GM12878 (cell line): ENCODE measurements around the gene SORL1. TPM values are rescaled to one million over a fixed set of nuclear protein-coding genes. Genes with fewer than 3 reads are reported as not detected.

Experiments
- ATAC-seq: fragments of 200-7000 bp; cut with Tn5 transposase; 3 replicates; pipeline ENCODE4 v1.9.1; 2020; ENCODE audit warnings: mild to moderate bottlenecking, moderate library complexity
- BruUV-seq: library from RNA; stranded (reverse); fragments of 400-500 nt; replicated peaks from 2 replicates; lab custom pipeline; 2021; lab: Mats Ljungman, UMichigan
- CTCF ChIA-PET: fragments of 300-600 bp; sonication (Branson Sonifier 250); formaldehyde crosslinking; extraction: SDS; loops from one replicate; lab custom pipeline; 2021; ENCODE audit warnings: inconsistent platforms; lab: Yijun Ruan, JAX
- POLR2A ChIA-PET: fragments of 350-600 bp; formaldehyde crosslinking; extraction: SDS; loops from one replicate; lab custom pipeline; 2021; ENCODE audit warnings: inconsistent platforms; lab: Charles Lee
- RAD21 ChIA-PET: fragments of 300-600 bp; sonication (Branson Sonifier 250); formaldehyde crosslinking; loops from one replicate; lab custom pipeline; 2023; ENCODE audit warnings: antibody characterized with exemption; ENCODE audit not compliant: unreplicated experiment; lab: Charles Lee
- SMC1A ChIA-PET: fragments of 300-600 bp; sonication (Branson Sonifier 250); formaldehyde crosslinking; loops from one replicate; lab custom pipeline; 2023; ENCODE audit not compliant: unreplicated experiment, uncharacterized antibody; lab: Charles Lee
- DNase-seq: peaks from one replicate; pipeline ENCODE4 v3.0.0-alpha.2; 2011; ENCODE audit warnings: low read depth, low spot score
- FAIRE-seq: peaks from 3 replicates; lab custom pipeline; 2011; peaks lifted over from hg19 to GRCh38; lab: Jason Lieb, UNC
- H2AFZ ChIP-seq: 2 replicates; pipeline ENCODE4 v1.6.0; 2011; ENCODE audit warnings: low read depth, low read length, control low read depth; ENCODE audit not compliant: control insufficient read depth
- H3K27ac ChIP-seq: 2 replicates; pipeline ENCODE4 v1.5.1; 2011; ENCODE audit warnings: control low read depth; ENCODE audit not compliant: control insufficient read depth, insufficient read depth
- H3K27me3 ChIP-seq, 2 experiments: replicated peaks in 1 of 2; 2 replicates each; pipeline versions ENCODE4 v1.6.0 to v1.6.1; 2011; ENCODE audit warnings: low read length in 1 of 2; ENCODE audit not compliant: control insufficient read depth in 2 of 2, insufficient read depth in 2 of 2
- H3K36me3 ChIP-seq, 2 experiments: 2 replicates each; pipeline ENCODE4 v1.5.1; 2011; ENCODE audit warnings: low read length in 1 of 2; ENCODE audit not compliant: control insufficient read depth in 2 of 2, insufficient read depth in 2 of 2
- H3K4me1 ChIP-seq: 2 replicates; pipeline ENCODE4 v1.6.1; 2011; ENCODE audit warnings: mild to moderate bottlenecking, low read length, moderate library complexity, mixed read lengths; ENCODE audit not compliant: control insufficient read depth, insufficient read depth
- H3K4me2 ChIP-seq: 2 replicates; pipeline ENCODE4 v1.6.0; 2011; ENCODE audit warnings: control low read depth; ENCODE audit not compliant: control insufficient read depth, insufficient read depth
- H3K4me3 ChIP-seq: fragments of 200-600 bp; sonication (generic); 2 replicates; pipeline ENCODE4 v1.5.1; 2016
- H3K79me2 ChIP-seq: 2 replicates; pipeline ENCODE4 v1.6.0; 2011; ENCODE audit warnings: low read length; ENCODE audit not compliant: control insufficient read depth, insufficient read depth
- H3K9ac ChIP-seq: 2 replicates; pipeline ENCODE4 v1.8.0; 2011; ENCODE audit warnings: low read length, control low read depth, mixed read lengths; ENCODE audit not compliant: control insufficient read depth, insufficient read depth
- H3K9me3 ChIP-seq: replicated peaks from 3 replicates; pipeline ENCODE4 v1.5.1; 2011; ENCODE audit warnings: mild to moderate bottlenecking, low read length; ENCODE audit not compliant: control insufficient read depth, insufficient read depth
- H4K20me1 ChIP-seq: 2 replicates; pipeline ENCODE4 v1.6.0; 2011; ENCODE audit not compliant: control insufficient read depth, insufficient read depth
- BCL11A ChIP-seq: IDR thresholded peaks from 2 replicates; pipeline ENCODE4 v1.6.1; 2011; ENCODE audit warnings: low read depth, low read length
- EED ChIP-seq: sonication (generic); IDR thresholded peaks from 2 replicates; pipeline ENCODE4 v1.6.1; 2016; ENCODE audit warnings: antibody characterized with exemption, low read depth
- MEF2A ChIP-seq: IDR thresholded peaks from 2 replicates; pipeline ENCODE4 v1.6.1; 2011; ENCODE audit warnings: low read depth, mild to moderate bottlenecking, low read length, moderate library complexity; ENCODE audit not compliant: insufficient read depth
- WRNIP1 ChIP-seq: IDR thresholded peaks from 2 replicates; pipeline ENCODE4 v1.6.1; 2011; ENCODE audit warnings: low read depth, low read length, improper control_type of control experiment, borderline replicate concordance
- WGBS: methylation state at CpG from one replicate; pipeline ENCODE4 v1.1.6; 2016; ENCODE audit warnings: low lambda C conversion rate; ENCODE audit not compliant: insufficient replicate concordance, insufficient coverage; ENCODE audit errors: missing lambda C conversion rate; 5-methylcytosine and 5-hydroxymethylcytosine counted together
- in situ Hi-C: fragments of 300-500 bp; cut with MboI; formaldehyde crosslinking; loops from 9 replicates; pipeline ENCODE4 v1.14.3; 2018; ENCODE audit warnings: mixed read lengths
- intact Hi-C: fragments of 100-400 bp; cut with micrococcal nuclease; formaldehyde crosslinking; loops from one replicate; pipeline ENCODE4 v1.14.2; 2022; ENCODE audit not compliant: unreplicated experiment
- polyA plus RNA-seq, 11 experiments: library from polyadenylated mRNA; depleted of rRNA in 4 of 11; unstranded in 6 of 11; stranded (reverse) in 5 of 11; fragments of >200 nt; fragmentation: Nextera tagmentation in 4 of 11; fragmentation: Illumina TruSeq in 1 of 11; extraction: Ambion mirVana in 4 of 11; extraction: Trizol in 1 of 11; gene quantifications; 1 replicate in 1 of 11; 2 replicates in 10 of 11; pipeline versions ENCODE4 v1.2.1 to v1.2.3, GENCODE V29; 2011 to 2016; ENCODE audit warnings: inconsistent platforms in 2 of 11, missing spikeins in 2 of 11, low read depth in 1 of 11
- total RNA-seq, 4 experiments: library from RNA; depleted of rRNA in 3 of 4; stranded (reverse); fragments of >200 nt in 3 of 4; fragmentation: Illumina TruSeq in 1 of 4; extraction: Trizol in 1 of 4; gene quantifications; 2 replicates each; pipeline versions ENCODE4 v1.2.1 to v1.2.3, GENCODE V29; 2013 to 2021
- TF ChIP-seq, protein P1 (sequence below): fragments of 450-650 bp; conservative IDR thresholded peaks from 2 replicates; pipeline ENCODE4 v1.6.1; 2017; ENCODE audit warnings: mild to moderate bottlenecking, moderate library complexity
- TF ChIP-seq, protein P2 (sequence below): IDR thresholded peaks from 2 replicates; pipeline ENCODE4 v1.6.1; 2011; ENCODE audit warnings: low read depth, mild to moderate bottlenecking, low read length, moderate library complexity, borderline replicate concordance; ENCODE audit errors: extremely low read depth

Gene SORL1
- total and polyA plus RNA-seq, 10 of the 15 experiments (the other 5 are each of a cell fraction or from before 2014, with no cell fraction given) = 20.2 to 107 (median 59.9) TPM

DNA sequence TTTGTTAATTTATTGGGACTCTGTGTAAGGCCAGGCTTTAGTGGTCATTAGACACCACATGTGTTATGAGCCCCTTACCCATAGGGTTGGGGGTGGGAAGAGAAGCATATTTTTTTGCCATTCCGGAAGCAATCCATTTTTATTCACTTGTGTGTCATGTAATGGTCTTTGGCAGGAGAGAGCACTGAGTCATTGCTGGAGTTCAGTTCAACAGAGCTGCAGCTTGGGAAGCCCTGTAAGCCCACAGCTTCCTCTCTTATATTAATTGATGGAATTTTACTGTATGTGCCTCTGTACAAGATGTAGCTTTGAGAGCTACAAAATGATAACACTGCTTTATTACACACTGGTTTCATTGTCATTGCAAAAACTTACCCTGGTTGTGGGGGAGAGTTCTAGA lies 177.9 kb downstream of the SORL1 start:
- BruUV-seq = no TSS peak
- 90% methylated on average over 1 of the region's 1 CpG for WGBS
- no peaks in the 10 kb centered on the region for H3K27me3 ChIP-seq
- no peaks in the 10 kb centered on the region for H4K20me1 ChIP-seq
- H3K4me2 ChIP-seq = no peak overlapping the region
- in situ Hi-C loops (no loop called here), intact Hi-C loops (no loop called here)
- no peak overlapping the region for H3K27ac ChIP-seq
- no peak for TF ChIP-seq EED
- TF ChIP-seq BCL11A = no peak
- TF ChIP-seq, protein P1, sequence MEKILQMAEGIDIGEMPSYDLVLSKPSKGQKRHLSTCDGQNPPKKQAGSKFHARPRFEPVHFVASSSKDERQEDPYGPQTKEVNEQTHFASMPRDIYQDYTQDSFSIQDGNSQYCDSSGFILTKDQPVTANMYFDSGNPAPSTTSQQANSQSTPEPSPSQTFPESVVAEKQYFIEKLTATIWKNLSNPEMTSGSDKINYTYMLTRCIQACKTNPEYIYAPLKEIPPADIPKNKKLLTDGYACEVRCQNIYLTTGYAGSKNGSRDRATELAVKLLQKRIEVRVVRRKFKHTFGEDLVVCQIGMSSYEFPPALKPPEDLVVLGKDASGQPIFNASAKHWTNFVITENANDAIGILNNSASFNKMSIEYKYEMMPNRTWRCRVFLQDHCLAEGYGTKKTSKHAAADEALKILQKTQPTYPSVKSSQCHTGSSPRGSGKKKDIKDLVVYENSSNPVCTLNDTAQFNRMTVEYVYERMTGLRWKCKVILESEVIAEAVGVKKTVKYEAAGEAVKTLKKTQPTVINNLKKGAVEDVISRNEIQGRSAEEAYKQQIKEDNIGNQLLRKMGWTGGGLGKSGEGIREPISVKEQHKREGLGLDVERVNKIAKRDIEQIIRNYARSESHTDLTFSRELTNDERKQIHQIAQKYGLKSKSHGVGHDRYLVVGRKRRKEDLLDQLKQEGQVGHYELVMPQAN = no peak
- TF ChIP-seq MEF2A = no peak
- TF ChIP-seq WRNIP1 = no peak
- TF ChIP-seq, protein P2, sequence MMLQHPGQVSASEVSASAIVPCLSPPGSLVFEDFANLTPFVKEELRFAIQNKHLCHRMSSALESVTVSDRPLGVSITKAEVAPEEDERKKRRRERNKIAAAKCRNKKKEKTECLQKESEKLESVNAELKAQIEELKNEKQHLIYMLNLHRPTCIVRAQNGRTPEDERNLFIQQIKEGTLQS = no peak
- ChIA-PET RAD21 (no interaction called here), SMC1A (interaction anchor here (0.8 kb wide), 1 partner anchor 605 kb away, joined by 3 read pairs; no protein-coding TSS in a partner anchor), CTCF (no interaction called here), POLR2A (no interaction called here)
- H3K9ac ChIP-seq = no peak overlapping the region
- no peak for DNase-seq
- no peaks in the 10 kb centered on the region for H3K79me2 ChIP-seq
- H3K4me3 ChIP-seq = no peak overlapping the region
- FAIRE-seq = no peak
- H3K36me3 ChIP-seq = peaks cover 20 to 52% of the 10 kb centered on the region in 2 experiments
- no peak for ATAC-seq
- H3K4me1 ChIP-seq = no peaks in the 10 kb centered on the region
- H2AFZ ChIP-seq = no peak overlapping the region
- H3K9me3 ChIP-seq = no peaks in the 10 kb centered on the region
